Activated CD8-positive, alpha-beta memory T cell treated with anti-CD3 and anti-CD28 coated beads, Interleukin-2, amount 50 U/mL, for 1 hour (primary cell): Measurements from ENCODE around the gene CFAP251.
A peak's percentile ranks its signal among the peaks of the same experiment; 100 is the strongest.
"Not testable (repeated sequence)": the region's sequence is repeated elsewhere in the genome, so short reads cannot be mapped to it uniquely, and the experiment has no call there.

ENCODE experiments used
- DNase-seq: peaks from one replicate; pipeline ENCODE4 v3.0.0-alpha.2; 2020; ENCODE audit errors: extremely low read depth

Gene CFAP251

DNA sequence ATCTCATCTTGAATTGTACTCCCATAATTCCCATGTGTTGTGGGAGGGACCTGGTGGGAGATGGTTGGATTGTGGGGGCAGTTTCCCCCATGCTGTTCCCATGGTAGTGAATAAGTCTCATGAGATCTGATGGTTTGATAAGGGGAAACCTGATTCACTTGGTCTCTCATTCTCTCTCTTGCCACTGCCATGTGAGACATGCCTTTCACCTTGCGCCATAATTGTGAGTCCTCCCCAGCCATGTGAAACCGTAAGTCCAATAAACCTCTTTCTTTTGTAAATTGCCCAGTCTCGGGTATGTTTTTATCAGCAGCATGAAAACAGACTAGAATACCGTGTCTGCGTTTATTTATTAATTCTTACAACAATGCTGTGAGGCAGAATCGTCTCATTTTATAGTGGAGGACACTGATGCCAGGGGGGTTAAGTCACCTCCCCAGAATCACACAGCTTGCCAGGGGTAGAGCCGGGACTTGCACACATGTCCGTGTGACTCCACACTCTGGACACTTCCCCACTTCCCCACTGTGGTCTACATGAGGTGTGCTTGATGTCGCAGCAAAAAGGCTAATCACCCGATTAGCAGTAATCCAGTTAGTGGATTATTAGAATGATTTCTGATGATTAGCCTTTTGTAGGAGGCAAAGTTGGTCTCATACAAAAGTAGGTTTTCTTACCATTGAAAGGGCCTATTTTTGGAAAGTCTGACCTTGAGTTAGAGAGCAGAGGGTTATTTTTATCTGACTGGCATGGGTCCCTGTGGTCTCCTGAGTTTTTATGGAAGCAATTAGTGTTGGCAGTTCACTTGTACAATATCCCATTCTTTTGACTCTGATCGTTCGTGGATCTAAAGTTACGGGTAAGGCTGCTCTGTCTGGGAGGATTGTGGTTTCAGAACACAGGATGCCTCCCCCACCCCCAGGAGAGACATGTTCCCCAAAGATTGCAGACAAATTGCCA lies 55.9 kb downstream of the CFAP251 start:
- DNase-seq: no peak

DNA sequence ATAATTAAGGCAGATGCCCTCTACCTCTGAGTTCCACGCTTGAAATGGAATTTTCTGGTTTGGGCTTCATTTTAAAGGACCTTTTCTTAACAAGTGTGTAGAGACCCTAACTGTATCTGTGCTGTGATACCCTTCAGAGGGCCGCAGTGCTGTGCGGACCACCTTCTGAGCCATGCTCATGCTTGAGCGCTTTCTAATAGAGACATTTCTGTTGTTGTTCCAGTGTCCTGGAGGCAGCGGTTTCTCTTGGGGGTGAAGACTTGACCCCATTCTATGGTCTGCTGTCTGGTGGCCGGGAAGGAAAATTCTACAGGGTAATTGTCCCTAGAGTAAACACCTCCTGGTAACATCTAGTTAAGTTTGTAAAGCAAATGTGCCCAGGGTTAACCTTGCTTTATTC lies 56.6 kb downstream of the CFAP251 start:
- no peak for DNase-seq

DNA sequence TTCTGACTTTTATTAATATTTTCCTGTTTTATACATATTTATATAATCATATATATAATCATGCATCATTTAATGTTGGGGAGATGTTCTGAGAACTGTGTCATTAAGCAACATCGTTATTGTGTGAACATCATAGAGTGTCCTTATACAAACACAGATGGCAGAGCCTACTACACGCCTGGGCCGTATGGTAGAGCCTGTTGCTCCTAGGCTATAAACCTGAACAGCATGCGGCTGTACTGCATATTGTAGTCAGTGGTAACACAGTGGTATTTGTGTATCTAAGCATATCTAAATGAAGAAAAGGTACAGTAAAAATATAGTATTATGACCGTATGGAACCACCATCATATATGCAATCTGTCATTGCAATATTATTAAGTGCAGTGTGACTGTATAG lies 58.6 kb downstream of the CFAP251 start:
- DNase-seq: no peak

DNA sequence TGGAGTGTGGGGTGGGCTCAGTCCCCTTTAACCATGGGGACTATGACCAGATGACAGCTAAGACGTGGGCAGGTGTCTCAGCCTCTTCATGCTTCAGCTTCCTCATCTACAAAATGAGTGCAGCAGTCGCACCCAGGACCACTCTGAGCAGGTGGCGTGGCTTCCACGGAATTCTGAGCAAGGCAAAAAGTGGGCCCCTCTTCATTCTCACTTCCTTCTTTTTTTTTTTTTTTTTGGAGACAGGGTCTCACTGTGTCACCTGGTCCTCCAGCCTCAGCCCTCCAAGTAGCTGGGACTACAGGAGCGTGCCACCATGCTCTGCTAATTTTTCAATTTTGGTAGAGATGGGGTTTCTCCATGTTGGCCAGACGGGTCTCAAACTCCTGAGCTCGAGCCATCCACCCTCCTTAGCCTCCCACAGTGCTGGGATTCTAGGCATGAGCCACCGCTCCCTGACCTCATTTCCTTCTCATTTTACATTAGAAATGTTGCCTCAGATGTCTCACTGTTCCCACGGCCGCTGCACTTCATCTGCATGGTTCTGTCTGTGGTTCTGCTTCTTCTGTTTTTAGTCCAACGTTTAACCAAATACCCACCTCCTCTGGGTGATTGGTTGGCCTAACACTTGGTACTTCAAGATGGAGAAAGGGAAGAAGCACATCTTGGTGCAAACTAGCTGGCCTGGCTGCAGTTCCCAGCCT lies 61.9 kb downstream of the CFAP251 start:
- DNase-seq: no peak

DNA sequence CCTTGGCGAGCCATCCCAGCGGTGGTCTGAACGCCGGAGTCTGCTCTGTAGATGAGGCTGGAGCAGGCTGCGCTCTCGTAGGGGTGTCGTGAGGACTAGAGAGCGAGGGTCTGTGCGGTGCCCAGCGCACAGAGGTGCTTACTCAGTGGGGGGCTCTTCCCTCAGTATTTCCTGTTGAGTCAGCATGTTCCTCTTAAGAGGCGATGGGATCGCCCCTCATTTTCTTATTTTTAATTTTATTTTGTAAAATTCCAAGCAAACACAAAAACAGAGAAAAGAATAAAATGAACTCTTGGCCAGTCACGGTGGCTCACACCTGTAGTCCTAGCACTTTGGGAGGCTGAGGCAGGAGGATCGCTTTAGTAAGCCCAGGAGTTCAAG lies 62.5 kb downstream of the CFAP251 start:
- DNase-seq: no peak

DNA sequence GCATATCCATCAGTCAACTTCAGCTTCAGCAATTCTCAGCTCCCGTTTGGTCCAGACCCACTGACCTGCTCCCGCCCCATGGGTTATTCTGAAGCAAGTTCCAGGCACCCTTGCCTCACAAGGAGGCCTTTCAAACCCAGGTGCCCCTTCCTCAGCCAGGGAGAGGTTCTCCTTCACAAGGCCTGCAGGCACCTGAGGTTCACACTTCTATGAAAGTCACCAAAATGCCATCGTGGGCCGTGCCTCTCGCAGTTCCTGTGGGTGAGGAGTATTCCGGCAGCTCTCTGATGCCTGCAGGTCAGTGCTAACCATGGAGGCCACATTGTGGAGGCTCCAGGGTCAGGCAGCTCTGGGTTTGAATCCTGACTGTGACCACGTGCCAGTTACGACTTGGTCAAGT lies 63.1 kb downstream of the CFAP251 start:
- no peak for DNase-seq

DNA sequence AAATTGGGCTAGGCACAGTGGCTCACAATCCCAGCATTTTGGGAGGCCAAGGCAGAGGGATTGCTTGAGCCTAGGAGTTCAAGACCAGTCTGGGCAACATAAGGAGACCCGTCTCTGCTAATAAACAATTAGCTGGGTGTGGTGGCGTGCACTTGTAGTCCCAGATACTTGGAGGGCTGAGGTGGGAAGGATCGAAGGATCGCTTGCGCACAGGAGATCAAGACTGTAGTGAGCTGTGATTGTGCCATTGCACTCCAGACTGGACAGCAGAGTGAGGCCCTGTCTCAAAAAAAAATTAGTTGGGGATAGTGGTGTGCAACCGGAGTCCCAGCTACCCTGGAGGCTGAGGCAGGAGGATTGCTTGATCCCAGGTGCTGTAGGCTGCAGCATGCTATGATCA lies 64.6 kb downstream of the CFAP251 start:
- no peak for DNase-seq

DNA sequence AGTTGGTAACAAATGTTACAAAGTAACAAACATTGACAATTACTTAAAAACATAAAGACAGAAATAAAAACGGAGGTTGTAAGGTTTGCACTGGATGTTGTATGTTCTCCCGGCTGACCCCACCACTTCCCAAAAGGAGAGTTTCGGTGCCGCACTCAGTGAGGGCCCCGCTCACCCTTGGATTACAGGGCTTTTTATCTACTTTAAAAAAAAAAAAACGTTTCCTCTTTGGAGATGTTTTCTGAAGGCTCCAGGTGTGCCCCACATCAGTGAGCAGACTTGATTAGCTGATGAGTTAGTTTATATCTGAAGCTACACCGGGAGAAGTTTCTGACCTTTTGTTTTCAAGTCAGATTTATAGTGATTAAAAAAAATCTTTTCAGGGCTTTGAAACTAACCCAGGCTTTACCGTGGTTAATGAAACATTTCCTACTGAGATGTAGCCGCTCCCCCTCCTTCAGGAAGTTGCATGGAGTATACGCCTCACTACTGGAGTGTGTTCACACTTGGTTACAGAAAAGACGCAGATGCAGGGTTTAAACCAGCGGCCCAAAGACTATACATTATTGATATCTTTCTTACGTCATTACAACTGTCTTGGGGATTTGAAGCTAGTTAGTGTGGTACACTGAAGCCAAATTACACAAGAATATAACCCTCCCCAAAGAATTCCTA lies 65.3 kb downstream of the CFAP251 start:
- no peak for DNase-seq

DNA sequence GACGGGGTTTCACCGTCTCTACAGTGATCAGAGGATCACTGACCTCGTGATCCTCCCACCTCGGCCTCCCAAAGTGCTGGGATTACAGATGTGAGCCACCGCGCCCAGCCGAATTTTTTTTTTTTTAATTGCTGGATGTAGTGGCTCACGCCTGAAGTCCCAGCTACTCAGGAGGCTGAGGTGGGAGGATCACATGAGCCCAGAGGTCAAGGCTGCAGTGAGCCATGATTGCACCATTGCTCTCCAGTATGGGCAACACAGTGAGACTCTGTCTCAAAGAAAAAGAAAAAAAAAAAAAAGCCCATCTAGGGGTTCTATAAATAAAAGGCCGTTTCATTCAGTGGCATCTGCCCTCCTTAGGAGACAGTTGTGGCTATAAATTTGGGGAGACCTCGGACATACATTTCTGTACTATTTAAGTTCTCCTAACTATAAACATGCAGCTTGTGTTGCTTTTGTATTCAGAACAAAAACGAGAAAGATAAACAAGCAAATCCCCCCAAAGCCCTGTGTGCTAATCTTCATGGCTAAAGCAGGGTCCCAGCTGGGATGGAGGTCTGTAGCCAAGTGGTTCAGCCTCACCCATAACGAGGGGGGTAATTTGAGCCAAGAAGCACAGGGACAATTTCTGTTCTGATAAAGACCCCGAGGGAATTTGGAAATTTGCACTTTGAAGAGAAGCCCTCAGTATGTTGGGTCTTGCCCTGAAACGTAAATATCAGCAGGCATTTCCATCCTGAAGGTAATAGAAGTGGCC lies 68.3 kb downstream of the CFAP251 start:
- no peak for DNase-seq

DNA sequence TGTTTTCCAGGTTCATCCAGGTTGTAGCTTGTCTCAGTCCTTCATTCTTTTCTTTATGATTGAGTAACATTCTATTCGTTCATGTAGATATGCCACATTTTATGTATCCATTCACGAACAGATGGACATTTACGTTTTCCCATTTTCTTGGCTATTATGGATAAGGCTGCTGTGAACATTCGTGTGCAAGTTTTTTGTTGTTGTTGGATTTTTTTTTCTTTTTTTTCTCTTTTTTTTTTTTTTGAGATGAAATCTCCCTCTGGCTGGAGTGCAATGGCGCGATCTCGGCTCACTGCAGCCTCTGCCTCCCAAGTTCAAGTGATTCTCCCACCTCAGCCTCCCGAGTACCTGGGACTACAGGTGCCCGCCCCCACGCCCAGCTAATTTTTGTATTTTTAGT lies 70.1 kb downstream of the CFAP251 start:
- not testable (repeated sequence) for DNase-seq

DNA sequence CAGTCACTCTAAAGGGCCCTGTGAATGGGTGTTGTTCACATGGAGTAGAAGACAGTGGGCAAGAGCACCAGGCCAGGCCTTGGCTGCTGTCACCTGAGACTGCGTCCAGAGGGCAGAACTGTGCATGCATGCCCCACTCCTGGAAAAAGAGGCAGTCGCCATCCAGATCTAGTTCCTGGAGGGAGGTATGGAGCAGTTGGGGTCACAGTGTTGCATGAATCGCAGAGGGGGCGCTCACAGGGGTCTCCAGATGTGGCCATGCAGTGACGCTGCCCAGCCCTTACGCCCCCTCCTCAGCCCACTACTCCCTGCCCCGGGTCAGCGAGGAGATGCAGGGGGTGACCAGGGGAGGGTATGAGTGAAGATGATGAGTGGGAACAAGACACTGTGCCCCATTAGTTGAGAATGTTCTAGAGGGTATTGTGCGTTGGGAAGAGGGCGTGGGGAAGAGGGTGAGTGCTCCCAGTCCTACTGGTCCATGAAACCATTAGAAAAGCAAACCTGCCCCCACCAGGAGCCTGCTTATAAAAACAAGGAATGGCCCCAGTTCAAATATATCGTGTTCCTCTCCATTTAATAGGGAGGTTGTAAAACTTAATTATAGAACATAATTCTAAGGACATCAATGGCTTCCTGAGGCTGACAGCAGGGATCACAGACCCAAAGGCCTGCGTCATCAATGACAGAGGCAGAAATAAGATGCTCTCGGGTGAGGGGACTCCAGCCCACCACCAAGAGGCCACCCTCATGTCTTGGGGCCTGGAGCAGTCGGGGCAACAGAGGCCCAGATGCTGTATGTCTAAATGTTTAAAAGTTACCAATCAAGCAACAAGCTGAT lies 71.1 kb downstream of the CFAP251 start:
- no peak for DNase-seq

DNA sequence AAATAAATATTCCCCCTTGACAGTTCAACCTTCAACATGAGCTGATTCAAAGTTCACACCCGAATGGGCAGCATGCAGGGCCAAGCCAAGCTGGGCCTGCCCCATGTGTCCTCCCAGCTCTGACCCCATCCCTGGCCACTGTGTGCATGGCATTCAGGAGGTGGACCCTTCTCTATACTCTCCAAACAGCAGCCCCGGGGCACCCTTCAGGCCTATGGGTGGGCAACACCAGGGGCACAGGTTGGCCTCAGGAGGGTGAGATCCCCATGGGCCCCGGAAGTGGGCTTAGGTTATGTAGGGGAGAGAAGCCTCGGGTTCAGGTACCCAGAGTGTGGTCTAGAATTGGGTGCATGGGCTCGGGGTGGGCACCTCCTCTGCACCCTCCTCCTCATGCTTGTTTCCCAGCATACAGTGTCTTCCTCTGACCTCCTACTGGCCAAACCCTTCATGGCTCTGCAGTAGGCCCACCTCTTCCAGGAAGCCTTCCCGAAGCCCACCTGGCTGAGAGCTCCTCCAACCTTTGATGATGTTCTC lies 71.8 kb downstream of the CFAP251 start:
- DNase-seq: no peak

DNA sequence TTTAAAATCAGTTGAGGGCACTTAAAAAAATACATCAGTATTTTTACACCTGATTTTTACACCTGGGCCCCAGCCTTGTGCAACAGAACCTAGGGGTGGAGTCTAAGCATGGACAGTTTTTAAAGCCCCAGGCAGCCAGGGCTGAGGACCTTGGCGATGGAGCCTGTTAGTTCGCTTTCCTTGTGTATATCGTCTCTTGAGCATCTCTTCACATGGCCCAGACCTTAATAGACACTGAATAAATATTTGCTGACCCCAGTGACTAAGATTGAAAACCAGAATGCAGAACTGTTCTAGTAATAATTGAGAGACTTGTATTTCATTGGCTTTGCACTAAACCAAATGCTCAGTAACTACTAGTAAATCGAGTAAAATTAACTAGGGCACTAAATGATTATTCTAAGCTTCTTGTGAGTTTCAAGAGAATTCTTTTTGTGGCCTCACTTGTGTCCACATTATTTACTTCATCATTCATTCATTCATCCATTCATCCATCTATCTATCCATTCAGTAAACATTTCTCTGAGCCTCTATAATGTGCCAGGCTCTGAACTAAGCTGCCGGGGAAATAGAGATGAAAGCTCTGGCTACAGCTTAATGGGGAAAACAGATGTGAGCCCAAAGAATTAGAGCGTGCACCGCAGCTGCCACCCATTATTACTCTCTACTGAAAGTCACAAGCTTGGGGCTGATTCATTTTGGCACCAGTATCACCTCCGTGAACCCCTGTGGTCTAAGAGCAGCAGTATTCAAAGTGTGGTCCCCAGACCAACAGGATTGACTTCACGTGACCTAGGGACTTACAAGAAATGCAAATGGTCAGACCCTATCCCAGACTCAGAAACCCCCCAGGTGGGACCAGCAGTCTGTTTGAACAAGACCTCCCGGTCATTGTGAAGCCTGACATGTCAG lies 72.6 kb downstream of the CFAP251 start:
- DNase-seq: no peak

DNA sequence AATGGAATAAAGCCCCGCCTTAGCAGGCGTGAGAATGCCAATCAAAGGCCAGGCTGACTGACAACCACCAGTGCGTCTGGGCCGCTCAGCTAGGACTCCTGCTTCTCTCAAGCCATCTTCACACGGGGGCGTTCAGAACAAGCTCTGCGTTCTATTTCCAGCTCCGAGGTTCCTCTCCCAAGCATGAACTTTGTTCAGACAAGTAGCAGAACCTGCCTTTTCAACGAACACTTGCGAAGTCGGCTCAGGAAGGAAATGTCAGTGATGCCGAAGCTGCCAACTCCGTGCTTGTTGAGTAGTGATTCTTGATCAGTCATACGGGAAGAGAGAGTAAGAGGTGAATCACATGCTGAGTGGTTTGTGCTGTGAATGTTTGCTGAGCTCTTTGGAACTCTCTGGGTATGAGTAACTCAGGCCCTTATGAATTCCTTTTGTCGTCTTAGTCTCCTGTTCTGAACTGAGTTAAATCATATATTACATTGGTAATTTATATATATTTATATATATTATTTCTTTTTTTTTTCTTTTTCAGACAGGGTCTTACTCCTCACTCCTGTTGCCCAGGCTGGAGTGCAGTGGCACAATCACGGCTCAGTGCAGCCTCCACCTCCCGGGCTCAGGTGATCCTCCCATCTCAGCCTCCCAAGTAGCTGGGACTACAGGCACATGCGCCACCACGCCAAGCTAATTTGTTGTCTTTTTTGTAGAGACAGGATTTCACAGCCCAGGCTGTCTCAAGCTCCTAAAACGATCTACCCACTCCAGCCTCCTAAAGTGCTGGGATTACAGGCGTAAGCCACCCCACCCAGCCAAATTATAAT lies 73.9 kb downstream of the CFAP251 start:
- DNase-seq: peak; percentile 7

DNA sequence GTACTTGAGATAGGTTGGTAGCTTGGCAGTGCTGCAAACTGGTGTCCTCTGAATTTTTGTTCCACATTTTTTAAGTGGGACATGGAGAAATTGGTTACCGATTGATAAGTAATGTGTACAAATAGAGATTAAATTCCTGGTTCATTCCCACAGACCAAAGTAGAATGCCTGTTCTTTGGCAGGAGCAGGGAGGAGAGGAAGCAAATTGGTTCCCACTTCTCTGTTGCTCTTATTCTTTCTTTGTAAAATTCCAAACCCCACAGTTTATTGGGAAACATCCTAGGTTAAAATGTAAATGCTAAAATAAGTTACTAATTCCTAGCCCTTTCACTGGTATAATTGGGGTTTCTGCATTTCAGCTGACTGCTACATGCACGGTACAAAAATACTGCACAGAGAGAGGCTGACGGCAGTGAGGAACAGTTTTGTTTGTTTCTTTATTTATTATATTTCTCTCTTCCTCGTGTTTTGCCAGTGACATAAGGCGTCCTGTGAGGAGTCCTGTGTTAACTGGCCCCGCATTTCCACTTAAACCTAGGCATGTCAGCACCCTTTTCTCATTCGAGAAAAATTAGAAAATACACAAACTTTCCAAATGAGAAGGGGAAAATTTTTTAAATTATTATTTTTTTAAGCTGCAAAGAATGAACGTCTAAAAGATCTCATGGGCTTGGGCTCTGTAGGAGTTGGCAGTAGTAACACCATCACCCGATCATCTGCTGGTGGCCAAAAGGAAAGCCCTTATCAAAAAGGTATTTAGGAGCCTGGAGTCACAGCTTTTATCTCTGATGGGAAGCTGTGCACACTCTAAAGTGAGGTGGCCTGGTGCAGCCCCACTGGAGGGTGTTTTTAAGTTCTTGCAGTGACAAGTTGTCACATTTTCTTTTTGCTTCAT lies 77.9 kb downstream of the CFAP251 start:
- no peak for DNase-seq

DNA sequence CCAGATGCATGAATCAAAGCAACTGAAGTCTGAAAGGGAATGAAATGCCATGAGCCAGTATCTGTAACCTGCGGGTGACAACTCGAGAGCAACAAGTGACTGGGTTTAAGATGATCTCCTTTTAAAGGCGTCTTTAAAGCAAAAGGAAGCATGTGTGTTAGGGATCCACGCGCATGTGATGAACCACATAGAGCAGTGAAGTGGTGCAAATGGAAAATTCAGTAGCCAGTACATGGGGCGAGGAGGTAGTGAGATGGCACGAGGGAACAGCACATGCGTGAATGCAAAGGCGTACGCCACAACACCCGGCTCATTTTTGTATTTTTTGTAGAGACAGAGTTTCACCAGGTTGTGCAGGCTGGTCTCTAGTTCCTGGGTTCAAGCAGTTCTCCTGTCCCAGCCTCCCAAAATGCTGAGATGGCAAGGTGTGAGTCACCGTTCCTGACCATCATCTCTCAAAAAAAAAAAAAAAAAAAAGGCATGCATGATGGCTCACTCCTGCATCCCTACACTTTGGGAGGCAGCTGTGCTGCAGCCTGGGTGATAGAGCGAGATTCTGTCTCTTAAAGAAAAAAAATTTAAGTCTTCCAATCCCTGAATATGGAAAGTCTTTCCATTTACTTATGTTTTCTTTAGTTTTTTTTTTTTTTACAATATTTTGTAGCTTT lies 78.7 kb downstream of the CFAP251 start:
- DNase-seq: no peak
